HepG2 (cell line): ENCODE data around the gene TM4SF5. TPM values are rescaled to one million over a fixed set of nuclear protein-coding genes. Genes with fewer than 3 reads are reported as not detected.
A peak's percentile ranks its signal among the peaks of the same experiment; 100 is the strongest.

Experiments used
- ARNTL ChIP-seq: sonication (generic); formaldehyde crosslinking; IDR thresholded peaks from 2 replicates; pipeline ENCODE4 v1.4.0; 2020; ENCODE audit warnings: mild to moderate bottlenecking, missing genetic modification reagents
- CBX2 ChIP-seq, 2 experiments: fragments of 200-600 bp in 1 of 2; sonication (generic); formaldehyde crosslinking in 1 of 2; IDR thresholded peaks; 2 replicates each; pipeline versions ENCODE4 v1.7.0 to v1.8.1; 2018 to 2022; ENCODE audit warnings: low read depth in 2 of 2, low read length in 1 of 2, mild to moderate bottlenecking in 1 of 2, missing genetic modification reagents in 1 of 2
- CHCHD3 ChIP-seq: sonication (generic); formaldehyde crosslinking; IDR thresholded peaks from 2 replicates; pipeline ENCODE4 v1.8.0; 2022; ENCODE audit warnings: mild to moderate bottlenecking, missing genetic modification reagents, moderate library complexity
- FOXK1 ChIP-seq: sonication (generic); formaldehyde crosslinking; IDR thresholded peaks from 2 replicates; pipeline ENCODE4 v1.4.0; 2020; ENCODE audit warnings: low read depth, missing genetic modification reagents, borderline replicate concordance
- HINFP ChIP-seq: sonication (generic); formaldehyde crosslinking; IDR thresholded peaks from 2 replicates; pipeline ENCODE4 v1.4.0; 2020; ENCODE audit warnings: low read depth, mild to moderate bottlenecking, missing genetic modification reagents
- KAT8 ChIP-seq: IDR thresholded peaks from 2 replicates; pipeline ENCODE4 v1.6.1; 2016; ENCODE audit warnings: missing genetic modification reagents, missing compliant biosample characterization
- KDM5B ChIP-seq: sonication (generic); formaldehyde crosslinking; IDR thresholded peaks from 2 replicates; pipeline ENCODE4 v1.4.0; 2020; ENCODE audit warnings: missing genetic modification reagents, mild to moderate bottlenecking, borderline replicate concordance
- MYPOP ChIP-seq: sonication (generic); formaldehyde crosslinking; IDR thresholded peaks from 2 replicates; pipeline ENCODE4 v1.8.1; 2023; ENCODE audit warnings: mild to moderate bottlenecking, moderate library complexity, missing genetic modification reagents
- RCOR2 ChIP-seq: IDR thresholded peaks from 2 replicates; pipeline ENCODE4 v1.6.1; 2016; ENCODE audit warnings: missing biosample characterization, missing genetic modification reagents
- SIX1 ChIP-seq: sonication (generic); formaldehyde crosslinking; IDR thresholded peaks from 2 replicates; pipeline ENCODE4 v1.4.0; 2020; ENCODE audit warnings: missing genetic modification reagents, borderline replicate concordance
- SIX4 ChIP-seq: sonication (generic); formaldehyde crosslinking; IDR thresholded peaks from 2 replicates; pipeline ENCODE4 v1.4.0; 2020; ENCODE audit warnings: missing genetic modification reagents
- SMAD3 ChIP-seq: sonication (generic); formaldehyde crosslinking; IDR thresholded peaks from 2 replicates; pipeline ENCODE4 v1.4.0; 2020; ENCODE audit warnings: missing genetic modification reagents
- SMARCC2 ChIP-seq: fragments of 450-650 bp; IDR thresholded peaks from 2 replicates; pipeline ENCODE4 v1.6.1; 2017; ENCODE audit warnings: antibody characterized with exemption, mild to moderate bottlenecking
- USF2 ChIP-seq, 2 experiments: sonication (generic) in 1 of 2; formaldehyde crosslinking in 1 of 2; IDR thresholded peaks; 2 replicates each; pipeline versions ENCODE4 v1.5.1 to v1.6.1; 2011 to 2020; ENCODE audit warnings: borderline replicate concordance in 1 of 2, low read depth in 1 of 2, low read length in 1 of 2, mild to moderate bottlenecking in 1 of 2, missing genetic modification reagents in 1 of 2, moderate library complexity in 1 of 2
- ZFP36 ChIP-seq: fragments of 150-350 bp; IDR thresholded peaks from 2 replicates; pipeline ENCODE4 v1.6.1; 2018; ENCODE audit warnings: borderline replicate concordance, low read length, low read depth; ENCODE audit not compliant: partially characterized antibody
- ZFY ChIP-seq: sonication (generic); formaldehyde crosslinking; IDR thresholded peaks from 2 replicates; pipeline ENCODE4 v1.4.0; 2020; ENCODE audit warnings: missing genetic modification reagents
- ZNF557 ChIP-seq: sonication (generic); formaldehyde crosslinking; IDR thresholded peaks from 2 replicates; pipeline ENCODE4 v1.4.0; 2020; ENCODE audit warnings: missing genetic modification reagents
- ZNF569 ChIP-seq: sonication (generic); formaldehyde crosslinking; IDR thresholded peaks from 2 replicates; pipeline ENCODE4 v1.5.0; 2020; ENCODE audit warnings: mild to moderate bottlenecking, missing genetic modification reagents, moderate library complexity, borderline replicate concordance
- ZNF580 ChIP-seq: IDR thresholded peaks from 2 replicates; pipeline ENCODE4 v1.6.1; 2016; ENCODE audit warnings: low read depth, borderline replicate concordance
- ZNF709 ChIP-seq: sonication (generic); formaldehyde crosslinking; IDR thresholded peaks from 2 replicates; pipeline ENCODE4 v1.5.0; 2020; ENCODE audit warnings: mild to moderate bottlenecking, missing genetic modification reagents
- ZNF761 ChIP-seq: sonication (generic); formaldehyde crosslinking; conservative IDR thresholded peaks from 2 replicates; pipeline ENCODE4 v1.4.0; 2020; ENCODE audit warnings: mild to moderate bottlenecking, missing genetic modification reagents
- ZNF788 ChIP-seq: sonication (generic); formaldehyde crosslinking; IDR thresholded peaks from 2 replicates; pipeline ENCODE4 v1.5.0; 2020; ENCODE audit warnings: mild to moderate bottlenecking, missing genetic modification reagents, borderline replicate concordance
- ZSCAN21 ChIP-seq: sonication (generic); formaldehyde crosslinking; IDR thresholded peaks from 2 replicates; pipeline ENCODE4 v1.8.0; 2022; ENCODE audit warnings: mild to moderate bottlenecking, missing genetic modification reagents, moderate library complexity, borderline replicate concordance
- polyA plus RNA-seq, 8 experiments: library from polyadenylated mRNA; depleted of rRNA in 3 of 8; stranded (reverse) in 7 of 8; unstranded in 1 of 8; fragments of >200 nt; fragmentation: Illumina TruSeq in 4 of 8; extraction: Trizol in 4 of 8; gene quantifications; 2 replicates each; pipeline versions ENCODE4 v1.2.1 to v1.2.3, GENCODE V29; 2011 to 2016; ENCODE audit warnings: low read depth in 4 of 8, missing spikeins in 1 of 8, mixed read lengths in 1 of 8; ENCODE audit not compliant: insufficient read depth in 1 of 8
- total RNA-seq, 5 experiments: library from RNA; depleted of rRNA; stranded (reverse); fragments of >200 nt; fragmentation: Illumina TruSeq; extraction: Trizol; gene quantifications; 2 replicates each; pipeline ENCODE4 v1.2.3, GENCODE V29; 2016; ENCODE audit warnings: low read depth in 1 of 5

Gene TM4SF5
- total and polyA plus RNA-seq, 2 of the 13 experiments (the other 11 are each of a cell fraction or from before 2014, with no cell fraction given) = 30.1 to 126 TPM

DNA sequence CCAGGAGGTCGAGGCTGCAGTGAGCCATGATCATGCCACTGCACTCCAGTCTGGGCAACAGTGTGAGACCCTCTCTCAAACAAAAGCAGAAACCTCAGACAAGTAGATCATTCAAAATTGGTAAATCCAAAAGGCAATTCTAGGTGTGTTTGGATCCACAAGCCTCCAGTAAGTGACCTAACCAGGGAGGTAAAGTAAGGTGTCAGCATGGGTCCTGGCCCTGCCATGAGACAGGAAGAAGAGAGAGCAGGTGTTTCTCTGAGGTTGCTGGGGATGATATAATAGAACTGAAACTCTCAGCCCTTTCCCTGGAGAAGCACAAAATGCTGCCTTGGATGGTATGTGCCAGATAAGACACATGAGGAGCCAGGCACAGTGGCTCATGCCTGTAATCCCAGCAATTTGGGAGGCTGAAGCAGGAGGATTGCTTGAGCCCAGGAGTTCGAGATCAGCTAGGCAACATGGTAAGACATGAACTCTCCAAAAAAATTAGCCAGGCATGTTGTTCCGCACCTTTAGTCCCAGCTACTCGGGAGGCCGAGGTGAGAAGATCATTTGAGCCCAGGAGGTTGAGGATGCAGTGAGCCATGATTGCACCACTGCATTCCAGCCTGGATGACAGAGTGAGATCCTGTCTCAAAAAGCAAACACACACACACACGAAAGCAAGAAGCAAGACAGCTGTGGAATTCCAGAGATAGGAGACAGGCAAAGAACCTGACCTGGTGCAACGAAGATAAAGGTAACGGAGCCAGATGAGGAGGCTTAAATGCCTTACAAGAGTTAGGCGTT, 6.5 kb downstream of the TM4SF5 start (continued):
- no peak for TF ChIP-seq SMARCC2
- TF ChIP-seq SIX1 (CRISPR knock-in tag) = peak; percentile 73; the same call in 1 of the 2 replicates
- no peak for TF ChIP-seq ZNF569 (CRISPR knock-in tag)
- peak; percentile 77; the same call in 1 of the 2 replicates for TF ChIP-seq SMAD3 (CRISPR knock-in tag)
- no peak for TF ChIP-seq MYPOP (CRISPR knock-in tag)
- 0 out of 2 replicates have a peak, but pooled peaks have one; percentile 59 for TF ChIP-seq ZNF557 (CRISPR knock-in tag)
- no peak for TF ChIP-seq ZNF761 (CRISPR knock-in tag)
- TF ChIP-seq ZNF788 (CRISPR knock-in tag) = no peak
- no peak for TF ChIP-seq ZNF709 (CRISPR knock-in tag)
- no peak for TF ChIP-seq CBX2 (IDR thresholded peaks at IDR 0.05; ENCODE audit: low read depth, low read length)
- TF ChIP-seq CBX2 (CRISPR knock-in tag; IDR thresholded peaks at IDR 0.05; ENCODE audit: low read depth) = no peak
- TF ChIP-seq ZSCAN21 (CRISPR knock-in tag) = 0 out of 2 replicates have a peak, but pooled peaks have one; percentile 26
- peak; percentile 66; the same call in 1 of the 2 replicates for TF ChIP-seq ZNF580 (CRISPR knock-in tag)
- peak; percentile 64; the same call in 1 of the 2 replicates for TF ChIP-seq FOXK1
- TF ChIP-seq KAT8 = peak; percentile 50; the same call in 1 of the 2 replicates
- no peak for TF ChIP-seq HINFP (CRISPR knock-in tag)
- peak; percentile 49 for TF ChIP-seq ZFY
- no peak for TF ChIP-seq KDM5B (CRISPR knock-in tag)
- peak; percentile 74 for TF ChIP-seq SIX4 (CRISPR knock-in tag)
- peak; percentile 90 for TF ChIP-seq RCOR2 (CRISPR knock-in tag)
- TF ChIP-seq CHCHD3 (CRISPR knock-in tag) = no peak
- TF ChIP-seq USF2 (IDR thresholded peaks at IDR 0.05; ENCODE audit: low read depth, low read length) = no peak
- no peak for TF ChIP-seq USF2 (CRISPR knock-in tag; IDR thresholded peaks at IDR 0.05; ENCODE audit: borderline replicate concordance)
- no peak for TF ChIP-seq ARNTL
- TF ChIP-seq ZFP36 = no peak
